Subcutaneous adipose tissue (tissue), 4 donors: ENCODE measurements around the gene UGT1A6. TPM values are rescaled to one million over a fixed set of nuclear protein-coding genes. Genes with fewer than 3 reads are reported as not detected.

Experiments
- total RNA-seq, 4 donors: library from RNA; depleted of rRNA; stranded (reverse); fragments of >200 nt; gene quantifications; one replicate each; pipeline ENCODE4 v1.1.0, GENCODE V29; 2016
- TF ChIP-seq, protein P1 (sequence below): fragments of 450-650 bp; IDR thresholded peaks from one replicate; pipeline ENCODE4 v1.5.1; 2016; ENCODE audit warnings: low read depth, mild to moderate bottlenecking, control low read depth, antibody characterized with exemption, moderate library complexity

UGT1A6 gene
- total RNA-seq, 4 donors from 2014 or later, result not detected

DNA sequence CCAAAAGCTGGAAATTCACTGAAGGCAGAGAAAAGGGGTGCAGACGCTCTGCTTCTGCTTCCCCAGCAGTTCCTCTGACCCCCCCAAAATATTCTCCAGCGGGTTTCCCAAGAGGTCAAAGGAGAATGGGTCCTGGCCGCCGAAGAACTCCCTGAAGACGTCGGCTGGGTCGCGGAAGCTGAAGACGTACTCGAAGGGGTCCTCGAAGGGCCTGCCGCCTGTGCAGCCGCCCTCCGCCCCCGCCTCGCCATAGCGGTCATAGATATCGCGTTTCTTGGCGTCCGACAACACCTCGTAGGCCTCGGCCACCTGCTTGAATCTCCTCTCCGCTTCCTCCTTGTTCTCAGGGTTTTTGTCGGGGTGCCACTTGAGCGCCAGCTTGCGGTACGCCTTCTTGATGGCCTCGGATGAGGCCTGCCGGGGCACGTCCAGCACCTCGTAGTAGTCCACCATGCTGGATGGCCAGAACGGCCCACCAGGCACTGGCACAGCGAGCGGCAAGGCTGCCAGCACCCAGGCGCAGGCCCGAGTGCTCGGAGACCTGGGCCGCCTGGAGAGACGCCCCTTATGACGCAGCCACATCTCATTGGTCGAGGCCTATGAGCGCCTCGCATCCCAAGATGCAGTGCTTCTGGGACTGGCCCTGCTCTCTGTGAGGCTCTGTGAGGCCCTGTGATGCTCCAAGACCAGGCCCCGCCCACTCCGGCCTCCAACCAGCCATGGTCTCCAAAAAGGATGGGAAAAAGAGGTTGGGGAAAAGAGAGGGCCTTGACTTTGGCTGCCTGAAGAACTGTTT lies 51.0 kb downstream of the UGT1A6 start:
- TF ChIP-seq, protein P1, sequence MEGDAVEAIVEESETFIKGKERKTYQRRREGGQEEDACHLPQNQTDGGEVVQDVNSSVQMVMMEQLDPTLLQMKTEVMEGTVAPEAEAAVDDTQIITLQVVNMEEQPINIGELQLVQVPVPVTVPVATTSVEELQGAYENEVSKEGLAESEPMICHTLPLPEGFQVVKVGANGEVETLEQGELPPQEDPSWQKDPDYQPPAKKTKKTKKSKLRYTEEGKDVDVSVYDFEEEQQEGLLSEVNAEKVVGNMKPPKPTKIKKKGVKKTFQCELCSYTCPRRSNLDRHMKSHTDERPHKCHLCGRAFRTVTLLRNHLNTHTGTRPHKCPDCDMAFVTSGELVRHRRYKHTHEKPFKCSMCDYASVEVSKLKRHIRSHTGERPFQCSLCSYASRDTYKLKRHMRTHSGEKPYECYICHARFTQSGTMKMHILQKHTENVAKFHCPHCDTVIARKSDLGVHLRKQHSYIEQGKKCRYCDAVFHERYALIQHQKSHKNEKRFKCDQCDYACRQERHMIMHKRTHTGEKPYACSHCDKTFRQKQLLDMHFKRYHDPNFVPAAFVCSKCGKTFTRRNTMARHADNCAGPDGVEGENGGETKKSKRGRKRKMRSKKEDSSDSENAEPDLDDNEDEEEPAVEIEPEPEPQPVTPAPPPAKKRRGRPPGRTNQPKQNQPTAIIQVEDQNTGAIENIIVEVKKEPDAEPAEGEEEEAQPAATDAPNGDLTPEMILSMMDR, result no peak

DNA sequence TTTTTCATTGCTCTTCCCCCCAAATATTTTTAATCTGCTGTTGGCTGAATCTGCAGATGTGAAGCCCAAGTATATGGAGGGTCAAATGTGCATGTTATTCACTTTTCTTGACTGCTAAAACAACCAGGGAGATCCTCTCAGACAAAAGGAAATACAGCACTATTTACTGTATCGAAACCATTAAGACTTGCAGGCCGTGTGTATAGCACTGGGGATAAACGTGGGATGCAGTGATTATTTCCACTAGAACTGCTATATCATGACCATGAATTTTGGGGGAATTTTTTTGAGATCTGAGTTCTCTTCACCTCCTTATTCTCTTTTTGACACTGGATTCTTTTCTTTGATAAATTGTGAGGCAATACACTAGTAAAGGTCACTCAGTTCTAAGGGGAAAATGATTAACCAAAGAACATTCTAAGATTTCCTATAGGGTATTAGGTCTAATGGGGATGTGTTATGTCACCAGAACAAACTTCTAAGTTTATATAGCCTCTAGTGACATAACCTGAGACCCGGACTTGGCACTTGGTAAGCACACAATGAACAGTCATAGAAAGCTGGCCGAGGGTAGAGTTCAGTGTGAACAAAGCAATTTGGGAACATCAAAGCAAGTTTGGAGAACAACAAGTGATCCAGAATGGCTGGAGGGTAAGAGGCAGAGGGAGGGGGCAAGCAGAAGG lies 52.5 kb downstream of the UGT1A6 start:
- TF ChIP-seq, protein P1, result no peak

- TF ChIP-seq, protein P1, result no peak
Observed at GRCh38 chr2:233746475-233747282, 54.0 kb downstream of the UGT1A6 start.

DNA sequence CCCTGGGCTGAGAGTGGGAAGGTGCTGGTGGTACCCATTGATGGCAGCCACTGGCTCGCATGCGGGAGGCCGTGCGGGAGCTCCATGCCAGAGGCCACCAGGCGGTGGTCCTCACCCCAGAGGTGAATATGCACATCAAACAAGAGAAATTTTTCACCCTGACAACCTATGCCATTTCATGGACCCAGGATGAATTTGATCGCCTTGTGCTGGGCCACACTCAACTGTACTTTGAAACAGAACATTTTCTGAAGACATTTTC lies 54.5 kb downstream of the UGT1A6 start:
- TF ChIP-seq, protein P1, result no peak

DNA sequence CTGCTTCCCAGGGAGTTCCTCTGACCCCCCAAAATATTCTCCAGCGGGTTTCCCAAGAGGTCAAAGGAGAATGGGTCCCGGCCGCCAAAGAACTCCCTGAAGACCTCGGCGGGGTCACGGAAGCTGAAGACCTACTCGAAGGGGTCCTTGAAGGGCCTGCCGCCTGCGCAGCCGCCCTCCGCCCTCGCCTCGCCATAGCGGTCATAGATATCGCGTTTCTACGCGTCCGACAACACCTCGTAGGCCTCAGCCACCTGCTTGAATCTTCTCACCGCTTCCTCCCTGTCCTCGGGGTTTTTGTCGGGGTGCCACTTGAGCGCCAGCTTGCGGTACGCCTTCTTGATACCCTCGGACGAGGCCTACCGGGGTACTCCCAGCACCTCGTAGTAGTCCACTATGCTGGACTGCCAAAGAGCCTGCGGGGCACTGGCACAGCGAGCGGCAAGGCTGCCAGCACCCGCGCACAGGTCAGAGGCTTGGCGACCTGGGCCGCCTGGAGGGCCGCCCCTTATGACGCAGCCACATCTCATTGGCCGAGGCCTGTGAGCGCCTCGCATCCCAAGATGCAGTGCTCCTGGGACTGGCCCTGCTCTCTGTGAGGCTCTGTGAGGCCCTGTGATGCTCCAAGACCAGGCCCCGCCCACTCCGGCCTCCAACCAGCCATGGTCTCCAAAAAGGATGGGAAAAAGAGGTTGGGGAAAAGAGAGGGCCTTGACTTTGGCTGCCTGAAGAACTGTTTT lies 62.4 kb downstream of the UGT1A6 start:
- TF ChIP-seq, protein P1, result no peak

DNA sequence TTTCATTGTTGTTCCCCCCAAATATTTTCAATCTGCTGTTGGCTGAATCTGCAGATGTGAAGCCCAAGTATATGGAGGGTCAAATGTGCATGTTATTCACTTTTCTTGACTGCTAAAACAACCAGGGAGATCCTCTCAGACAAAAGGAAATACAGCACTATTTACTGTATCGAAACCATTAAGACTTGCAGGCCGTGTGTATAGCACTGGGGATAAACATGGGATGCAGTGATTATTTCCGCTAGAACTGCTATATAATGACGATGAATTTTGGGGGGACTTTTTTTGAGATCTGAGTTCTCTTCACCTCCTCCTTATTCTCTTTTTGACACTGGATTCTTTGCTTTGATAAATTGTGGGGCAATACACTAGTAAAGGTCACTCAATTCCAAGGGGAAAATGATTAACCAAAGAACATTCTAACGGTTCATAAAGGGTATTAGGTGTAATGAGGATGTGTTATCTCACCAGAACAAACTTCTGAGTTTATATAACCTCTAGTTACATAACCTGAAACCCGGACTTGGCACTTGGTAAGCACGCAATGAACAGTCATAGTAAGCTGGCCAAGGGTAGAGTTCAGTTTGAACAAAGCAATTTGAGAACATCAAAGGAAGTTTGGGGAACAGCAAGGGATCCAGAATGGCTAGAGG lies 63.9 kb downstream of the UGT1A6 start:
- TF ChIP-seq, protein P1, result no peak
